ENCODE measurements around the gene FBL.

The FBL gene

DNA sequence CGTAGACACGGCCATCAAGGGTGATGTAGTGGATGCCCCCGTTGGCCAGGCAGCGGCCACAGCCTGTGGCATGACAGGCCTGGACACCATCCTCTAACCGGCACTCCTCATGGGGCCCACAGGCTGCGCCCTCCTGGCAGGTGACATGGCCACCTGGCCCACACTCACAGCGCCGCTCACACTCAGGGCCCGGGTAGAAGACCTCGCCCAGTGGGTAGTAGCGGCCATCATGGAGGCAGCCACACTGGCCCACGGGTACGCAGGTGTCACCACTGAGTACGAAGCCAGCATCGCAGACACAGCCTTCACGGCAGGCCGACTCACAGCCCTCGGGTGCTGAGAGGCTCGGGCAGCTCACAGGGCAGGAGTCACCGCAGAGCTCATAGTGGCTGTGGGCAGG lies 27.2 kb upstream of the FBL start:
- TF ChIP-seq TAF1 (IDR thresholded peaks at IDR 0.05; ENCODE audit: borderline replicate concordance, insufficient read depth, low read length) = no peak
- no peak for TF ChIP-seq POLR2AphosphoS5 (IDR thresholded peaks at IDR 0.05; ENCODE audit: low read depth, low read length)
- TF ChIP-seq, protein P1, sequence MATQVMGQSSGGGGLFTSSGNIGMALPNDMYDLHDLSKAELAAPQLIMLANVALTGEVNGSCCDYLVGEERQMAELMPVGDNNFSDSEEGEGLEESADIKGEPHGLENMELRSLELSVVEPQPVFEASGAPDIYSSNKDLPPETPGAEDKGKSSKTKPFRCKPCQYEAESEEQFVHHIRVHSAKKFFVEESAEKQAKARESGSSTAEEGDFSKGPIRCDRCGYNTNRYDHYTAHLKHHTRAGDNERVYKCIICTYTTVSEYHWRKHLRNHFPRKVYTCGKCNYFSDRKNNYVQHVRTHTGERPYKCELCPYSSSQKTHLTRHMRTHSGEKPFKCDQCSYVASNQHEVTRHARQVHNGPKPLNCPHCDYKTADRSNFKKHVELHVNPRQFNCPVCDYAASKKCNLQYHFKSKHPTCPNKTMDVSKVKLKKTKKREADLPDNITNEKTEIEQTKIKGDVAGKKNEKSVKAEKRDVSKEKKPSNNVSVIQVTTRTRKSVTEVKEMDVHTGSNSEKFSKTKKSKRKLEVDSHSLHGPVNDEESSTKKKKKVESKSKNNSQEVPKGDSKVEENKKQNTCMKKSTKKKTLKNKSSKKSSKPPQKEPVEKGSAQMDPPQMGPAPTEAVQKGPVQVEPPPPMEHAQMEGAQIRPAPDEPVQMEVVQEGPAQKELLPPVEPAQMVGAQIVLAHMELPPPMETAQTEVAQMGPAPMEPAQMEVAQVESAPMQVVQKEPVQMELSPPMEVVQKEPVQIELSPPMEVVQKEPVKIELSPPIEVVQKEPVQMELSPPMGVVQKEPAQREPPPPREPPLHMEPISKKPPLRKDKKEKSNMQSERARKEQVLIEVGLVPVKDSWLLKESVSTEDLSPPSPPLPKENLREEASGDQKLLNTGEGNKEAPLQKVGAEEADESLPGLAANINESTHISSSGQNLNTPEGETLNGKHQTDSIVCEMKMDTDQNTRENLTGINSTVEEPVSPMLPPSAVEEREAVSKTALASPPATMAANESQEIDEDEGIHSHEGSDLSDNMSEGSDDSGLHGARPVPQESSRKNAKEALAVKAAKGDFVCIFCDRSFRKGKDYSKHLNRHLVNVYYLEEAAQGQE (IDR thresholded peaks at IDR 0.05; ENCODE audit: insufficient read depth in 1 of 2, low read depth in 2 of 2, low read length in 2 of 2) = no peak
- TF ChIP-seq SIN3A (IDR thresholded peaks at IDR 0.05; ENCODE audit: borderline replicate concordance, insufficient read depth, low read length) = no peak
- no peak for TF ChIP-seq FOXP2 (optimal IDR thresholded peaks at IDR 0.05; ENCODE audit: borderline replicate concordance, extremely low read depth, extremely low read length, insufficient read depth)

DNA sequence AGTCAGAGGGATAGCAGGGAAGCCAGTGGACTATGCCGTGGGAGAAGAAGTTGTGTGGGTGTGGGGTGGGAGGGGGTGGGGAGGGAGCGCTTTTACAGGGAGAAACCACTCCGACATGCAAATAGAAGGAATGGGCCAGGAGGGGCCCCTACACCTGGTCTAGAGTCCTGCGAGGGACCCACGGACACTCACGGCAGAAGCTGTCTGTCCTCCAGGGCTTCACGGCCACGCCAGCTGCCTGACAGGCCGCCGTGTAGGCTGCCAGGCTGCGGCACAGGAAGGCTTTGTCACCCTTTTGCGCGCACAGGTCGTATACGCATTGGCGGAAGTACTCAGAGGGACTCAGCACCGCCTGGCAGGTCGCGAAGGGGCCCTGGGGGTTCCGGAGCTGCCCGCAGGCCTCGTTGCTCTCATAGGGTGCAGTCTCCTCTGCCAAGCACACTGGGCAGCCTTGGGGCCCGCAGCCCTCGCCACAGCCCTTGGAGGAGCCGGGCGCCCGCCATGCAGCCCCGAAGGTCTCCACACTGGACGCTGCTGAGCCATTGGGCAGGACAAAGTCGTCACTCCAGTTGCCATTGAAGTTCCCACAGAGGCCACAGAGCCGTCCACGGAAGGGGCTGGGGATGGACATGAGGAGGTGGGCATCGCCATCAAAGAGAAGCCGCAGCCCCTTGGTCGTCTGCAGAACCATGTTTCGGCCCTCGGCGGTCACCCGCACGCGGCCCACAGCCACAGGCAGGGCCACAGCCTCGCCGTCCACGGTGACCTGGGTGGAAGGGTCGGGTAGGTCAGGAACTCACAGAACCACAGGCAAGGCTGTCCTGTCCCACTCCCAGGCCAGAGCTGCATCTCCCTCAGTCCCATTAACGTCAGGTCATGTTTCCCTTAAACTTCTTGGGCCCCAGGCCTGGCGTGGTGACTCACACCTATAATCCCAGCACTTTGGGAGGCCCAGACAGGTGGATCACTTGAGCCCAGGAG lies 26.0 kb upstream of the FBL start:
- TF ChIP-seq POLR2AphosphoS5 (IDR thresholded peaks at IDR 0.05; ENCODE audit: low read depth, low read length) = no peak
- TF ChIP-seq, protein P1 (IDR thresholded peaks at IDR 0.05; ENCODE audit: insufficient read depth in 1 of 2, low read depth in 2 of 2, low read length in 2 of 2) = no peak
- no peak for TF ChIP-seq TAF1 (IDR thresholded peaks at IDR 0.05; ENCODE audit: borderline replicate concordance, insufficient read depth, low read length)
- no peak for TF ChIP-seq FOXP2 (optimal IDR thresholded peaks at IDR 0.05; ENCODE audit: borderline replicate concordance, extremely low read depth, extremely low read length, insufficient read depth)
- no peak for TF ChIP-seq SIN3A (IDR thresholded peaks at IDR 0.05; ENCODE audit: borderline replicate concordance, insufficient read depth, low read length)

DNA sequence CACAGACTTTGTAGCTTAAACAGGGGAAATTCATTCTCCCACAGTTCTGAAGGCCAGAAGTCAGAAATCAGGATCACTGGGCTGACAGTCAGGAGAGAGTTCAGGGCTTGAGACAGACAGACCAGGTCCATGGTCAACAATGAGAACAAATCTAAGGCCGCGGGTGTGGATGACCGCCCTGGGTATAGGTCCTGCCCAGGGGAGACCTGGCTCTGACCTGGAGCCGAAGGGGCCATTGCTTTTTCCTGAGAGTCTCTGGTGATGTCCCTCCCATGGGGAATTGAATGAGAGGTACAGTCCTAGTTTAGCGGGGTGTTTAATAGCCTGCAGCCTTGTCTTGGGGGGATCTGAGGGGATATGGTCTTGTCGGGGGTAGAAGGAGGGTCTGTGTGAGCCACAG lies 25.2 kb upstream of the FBL start:
- TF ChIP-seq FOXP2 (optimal IDR thresholded peaks at IDR 0.05; ENCODE audit: borderline replicate concordance, extremely low read depth, extremely low read length, insufficient read depth) = no peak
- no peak for TF ChIP-seq POLR2AphosphoS5 (IDR thresholded peaks at IDR 0.05; ENCODE audit: low read depth, low read length)
- no peak for TF ChIP-seq TAF1 (IDR thresholded peaks at IDR 0.05; ENCODE audit: borderline replicate concordance, insufficient read depth, low read length)
- no peak for TF ChIP-seq SIN3A (IDR thresholded peaks at IDR 0.05; ENCODE audit: borderline replicate concordance, insufficient read depth, low read length)
- TF ChIP-seq, protein P1 (IDR thresholded peaks at IDR 0.05; ENCODE audit: insufficient read depth in 1 of 2, low read depth in 2 of 2, low read length in 2 of 2) = no peak

DNA sequence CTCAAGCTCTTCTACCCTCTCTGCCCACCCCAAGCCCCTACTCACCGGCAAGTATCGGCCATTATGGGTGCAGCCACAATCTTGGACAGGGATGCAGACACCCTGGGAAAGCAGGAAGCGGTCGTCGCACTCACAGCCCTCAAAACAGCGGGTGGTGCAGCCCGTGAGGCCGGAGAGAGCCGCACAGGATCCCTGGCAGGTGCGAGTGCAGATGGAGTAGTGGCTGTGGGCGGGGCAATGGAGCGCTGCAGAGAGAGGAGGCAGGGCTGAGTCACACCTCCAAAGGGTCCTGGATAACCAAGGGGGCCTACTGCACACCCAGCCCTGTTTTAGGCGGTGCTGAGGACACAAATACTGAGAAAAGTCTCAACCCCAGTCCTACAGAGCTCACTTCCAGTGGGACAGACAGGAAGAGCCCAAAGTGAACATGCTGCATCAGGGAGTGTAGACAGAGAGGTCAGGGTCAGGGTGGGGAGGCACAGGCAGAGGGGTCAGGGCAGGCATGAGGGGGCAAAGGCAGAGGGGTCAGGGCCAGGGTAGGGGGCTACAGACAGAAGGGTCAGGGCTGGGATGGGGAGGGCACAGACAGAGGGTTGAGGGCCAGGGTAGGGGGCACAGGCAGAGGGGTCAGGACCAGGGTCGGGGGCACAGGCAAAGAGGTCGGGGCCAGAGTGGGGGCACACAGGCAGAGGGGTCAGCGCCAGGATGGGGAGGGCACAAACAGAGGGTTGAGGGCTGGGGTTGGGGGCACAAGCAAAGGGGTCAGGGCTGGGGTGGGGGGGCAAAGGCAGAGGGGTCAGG lies 24.2 kb upstream of the FBL start:
- TF ChIP-seq FOXP2 (optimal IDR thresholded peaks at IDR 0.05; ENCODE audit: borderline replicate concordance, extremely low read depth, extremely low read length, insufficient read depth) (no peak), SIN3A (IDR thresholded peaks at IDR 0.05; ENCODE audit: borderline replicate concordance, insufficient read depth, low read length) (no peak), TAF1 (IDR thresholded peaks at IDR 0.05; ENCODE audit: borderline replicate concordance, insufficient read depth, low read length) (no peak), POLR2AphosphoS5 (IDR thresholded peaks at IDR 0.05; ENCODE audit: low read depth, low read length) (no peak)
- TF ChIP-seq, protein P1 (IDR thresholded peaks at IDR 0.05; ENCODE audit: insufficient read depth in 1 of 2, low read depth in 2 of 2, low read length in 2 of 2) = no peak
